OCI-LY3 (cell line): ENCODE data around the gene ANTXR2.

ENCODE experiments used
- H2AFZ ChIP-seq: fragments of 200-600, 300-600 bp; shearing (Covaris generic); 2 replicates; pipeline ENCODE4 v1.6.0; 2014; ENCODE audit warnings: antibody characterized with exemption, low read depth, low read length
- H3K27ac ChIP-seq: fragments of 200-600, 300-600 bp; sonication (generic); 2 replicates; pipeline ENCODE4 v1.5.1; 2014; ENCODE audit warnings: mild to moderate bottlenecking, low read length, moderate library complexity, mixed read lengths
- H3K27me3 ChIP-seq: fragments of 200-600, 300-600 bp; sonication (generic); 2 replicates; pipeline ENCODE4 v1.6.1; 2014; ENCODE audit warnings: low read depth, low read length, mixed read lengths
- H3K36me3 ChIP-seq: fragments of 200-600, 300-600 bp; sonication (generic); replicated peaks from 2 replicates; pipeline ENCODE3; 2014; ENCODE audit warnings: low read depth, low read length, mixed read lengths
- H3K4me1 ChIP-seq: fragments of 300-600, 200-600 bp; sonication (generic); 2 replicates; pipeline ENCODE4 v1.6.1; 2014; ENCODE audit warnings: low read length, mixed read lengths
- H3K4me2 ChIP-seq: fragments of 200-600, 300-600 bp; sonication (generic); 2 replicates; pipeline ENCODE4 v1.6.1; 2014; ENCODE audit warnings: low read length, mixed read lengths
- H3K4me3 ChIP-seq: fragments of 300-600, 200-600 bp; sonication (generic); 2 replicates; pipeline ENCODE4 v1.5.1; 2014; ENCODE audit warnings: antibody characterized with exemption, mild to moderate bottlenecking, low read length, moderate library complexity
- H3K79me2 ChIP-seq: fragments of 300-600, 200-600 bp; shearing (Covaris generic); 2 replicates; pipeline ENCODE4 v1.6.1; 2014; ENCODE audit warnings: mild to moderate bottlenecking, low read length, mixed read lengths
- H3K9ac ChIP-seq: fragments of 300-600, 200-600 bp; shearing (Covaris generic); 2 replicates; pipeline ENCODE4 v1.6.0; 2014; ENCODE audit warnings: mild to moderate bottlenecking, low read length, moderate library complexity
- H3K9me3 ChIP-seq: fragments of 200-600, 300-600 bp; shearing (Covaris generic); 2 replicates; pipeline ENCODE4 v1.6.1; 2014; ENCODE audit warnings: low read length, mixed read lengths; ENCODE audit not compliant: insufficient read depth
- H4K20me1 ChIP-seq: fragments of 200-600, 300-600 bp; sonication (generic); 2 replicates; pipeline ENCODE4 v1.6.1; 2016; ENCODE audit warnings: low read length, mixed read lengths; ENCODE audit not compliant: insufficient read depth
- CTCF ChIP-seq: fragments of 200-600, 300-600 bp; sonication (generic); IDR thresholded peaks from 2 replicates; pipeline ENCODE4 v1.5.1; 2014; ENCODE audit warnings: antibody characterized with exemption, low read length, low read depth
- EZH2phosphoT487 ChIP-seq: fragments of 200-600 bp; shearing (Covaris generic); IDR thresholded peaks from 2 replicates; pipeline ENCODE4 v1.6.1; 2018; ENCODE audit warnings: antibody characterized with exemption, mixed run types, low read depth

ANTXR2 gene

GRCh38 chr4:80114732-80115265 lies 41.8 kb upstream of the ANTXR2 start:
- no peaks in the 10 kb centered on the region for H3K79me2 ChIP-seq
- no peak overlapping the region for H3K4me3 ChIP-seq
- no peak overlapping the region for H3K9ac ChIP-seq
- TF ChIP-seq EZH2phosphoT487 (no peak), CTCF (no peak)
- H3K27me3 ChIP-seq = no peaks in the 10 kb centered on the region
- H3K36me3 ChIP-seq = no peaks in the 10 kb centered on the region
- H3K27ac ChIP-seq = no peak overlapping the region
- H3K4me2 ChIP-seq = no peak overlapping the region
- H4K20me1 ChIP-seq = no peaks in the 10 kb centered on the region
- no peaks in the 10 kb centered on the region for H3K9me3 ChIP-seq
- H2AFZ ChIP-seq = no peak overlapping the region
- H3K4me1 ChIP-seq = no peaks in the 10 kb centered on the region

- no peak overlapping the region for H3K4me3 ChIP-seq
- no peak for TF ChIP-seq EZH2phosphoT487
- TF ChIP-seq CTCF = no peak
- no peaks in the 10 kb centered on the region for H4K20me1 ChIP-seq
- no peaks in the 10 kb centered on the region for H3K9me3 ChIP-seq
- no peaks in the 10 kb centered on the region for H3K27me3 ChIP-seq
- no peaks in the 10 kb centered on the region for H3K4me1 ChIP-seq
- no peak overlapping the region for H3K4me2 ChIP-seq
- H3K36me3 ChIP-seq = no peaks in the 10 kb centered on the region
- no peak overlapping the region for H3K9ac ChIP-seq
- H3K79me2 ChIP-seq = no peaks in the 10 kb centered on the region
- no peak overlapping the region for H3K27ac ChIP-seq
- no peak overlapping the region for H2AFZ ChIP-seq
These were observed 40.6 kb upstream of the ANTXR2 start for GRCh38 chr4:80113615-80114014.

- Histone ChIP-seq H2AFZ (no peak overlapping the region), H3K4me1 (no peaks in the 10 kb centered on the region), H3K4me3 (no peak overlapping the region), H3K9me3 (no peaks in the 10 kb centered on the region), H3K4me2 (no peak overlapping the region), H3K27ac (no peak overlapping the region), H4K20me1 (no peaks in the 10 kb centered on the region), H3K9ac (no peak overlapping the region), H3K27me3 (no peaks in the 10 kb centered on the region), H3K36me3 (no peaks in the 10 kb centered on the region), H3K79me2 (no peaks in the 10 kb centered on the region)
- no peak for TF ChIP-seq EZH2phosphoT487
- no peak for TF ChIP-seq CTCF
These were observed 39.2 kb upstream of the ANTXR2 start for GRCh38 chr4:80112236-80112635.

GRCh38 chr4:80111276-80111675 lies 38.2 kb upstream of the ANTXR2 start:
- H3K9me3 ChIP-seq = peaks cover 5% of the 10 kb centered on the region; the same call in 1 of the 2 replicates
- TF ChIP-seq CTCF (no peak), EZH2phosphoT487 (no peak)
- no peak overlapping the region for H3K4me2 ChIP-seq
- H3K4me3 ChIP-seq = no peak overlapping the region
- H3K36me3 ChIP-seq = no peaks in the 10 kb centered on the region
- H4K20me1 ChIP-seq = no peaks in the 10 kb centered on the region
- no peak overlapping the region for H3K9ac ChIP-seq
- no peak overlapping the region for H3K27ac ChIP-seq
- H3K79me2 ChIP-seq = no peaks in the 10 kb centered on the region
- no peak overlapping the region for H2AFZ ChIP-seq
- no peaks in the 10 kb centered on the region for H3K27me3 ChIP-seq
- no peaks in the 10 kb centered on the region for H3K4me1 ChIP-seq
